Endothelial cell of umbilical vein (primary cell): Measurements from ENCODE around the gene INPP5E. TPM values are rescaled to one million over a fixed set of nuclear protein-coding genes. Genes with fewer than 3 reads are reported as not detected.

Experiments
- BruUV-seq: library from RNA; stranded (reverse); fragments of 400-500 nt; replicated peaks from 2 replicates; lab custom pipeline; 2021; lab: Mats Ljungman, UMichigan
- CTCF ChIA-PET: fragments of 300-600, 350-600 bp; sonication (Branson Sonifier 250); formaldehyde crosslinking; loops from one replicate; lab custom pipeline; 2021; ENCODE audit warnings: antibody characterized with exemption, inconsistent platforms; lab: Charles Lee
- POLR2A ChIA-PET: fragments of 300-600, 350-600 bp; sonication (Branson Sonifier 250); formaldehyde crosslinking; loops from one replicate; lab custom pipeline; 2021; ENCODE audit warnings: antibody characterized with exemption, inconsistent platforms; lab: Charles Lee
- DNase-seq: peaks from one replicate; pipeline ENCODE4 v3.0.0-alpha.2; 2011; ENCODE audit warnings: low read depth, low spot score
- FAIRE-seq: peaks from 2 replicates; lab custom pipeline; 2011; peaks lifted over from hg19 to GRCh38; lab: Jason Lieb, UNC
- H2AFZ ChIP-seq: 2 replicates; pipeline ENCODE4 v1.6.0; 2012; ENCODE audit warnings: low read depth, low read length, control low read depth, inconsistent platforms
- H3K27ac ChIP-seq: 2 replicates; pipeline ENCODE4 v1.5.1; 2011; ENCODE audit warnings: low read depth, mild to moderate bottlenecking, control low read depth, low read length, moderate library complexity; ENCODE audit not compliant: insufficient read depth
- H3K27me3 ChIP-seq, 2 experiments: 2 replicates each; pipeline versions ENCODE4 v1.6.0 to v1.6.1; 2011; ENCODE audit warnings: low read length in 2 of 2, mixed read lengths in 1 of 2; ENCODE audit not compliant: control insufficient read depth in 2 of 2, insufficient read depth in 2 of 2
- H3K36me3 ChIP-seq, 2 experiments: 2 replicates in 1 of 2; 3 replicates in 1 of 2; pipeline ENCODE4 v1.5.1; 2011; ENCODE audit warnings: low read length in 2 of 2, mild to moderate bottlenecking in 1 of 2, moderate library complexity in 1 of 2; ENCODE audit not compliant: control insufficient read depth in 2 of 2, insufficient read depth in 2 of 2; ENCODE audit errors: extremely low read depth in 1 of 2
- H3K4me1 ChIP-seq: 3 replicates; pipeline ENCODE4 v1.5.1; 2011; ENCODE audit warnings: mild to moderate bottlenecking, low read length; ENCODE audit not compliant: control insufficient read depth, insufficient read depth; ENCODE audit errors: extremely low read depth
- H3K4me2 ChIP-seq: 2 replicates; pipeline ENCODE4 v1.6.1; 2011; ENCODE audit warnings: low read length, control low read depth, mixed read lengths; ENCODE audit not compliant: insufficient read depth
- H3K4me3 ChIP-seq, 3 experiments: fragments of 200-600 bp in 1 of 3; sonication (generic), shearing (Covaris generic) in 1 of 3; replicated peaks in 1 of 3; 2 replicates each; pipeline ENCODE4 v1.5.1; 2011 to 2016; ENCODE audit warnings: control low read depth in 3 of 3, low read length in 3 of 3, mild to moderate bottlenecking in 2 of 3, inconsistent platforms in 1 of 3, low read depth in 1 of 3, moderate library complexity in 1 of 3; ENCODE audit not compliant: insufficient read depth in 1 of 3
- H3K79me2 ChIP-seq: 2 replicates; pipeline ENCODE4 v1.6.0; 2012; ENCODE audit warnings: low read length, inconsistent platforms; ENCODE audit not compliant: control insufficient read depth, insufficient read depth
- H3K9ac ChIP-seq: replicated peaks from 2 replicates; pipeline ENCODE3; 2011; ENCODE audit warnings: low read length, control low read depth; ENCODE audit not compliant: insufficient read depth; ENCODE audit errors: extremely low read depth
- H3K9me1 ChIP-seq: replicated peaks from 3 replicates; pipeline ENCODE4 v1.6.0; 2011; ENCODE audit warnings: mild to moderate bottlenecking, low read length; ENCODE audit not compliant: control insufficient read depth, insufficient read depth; ENCODE audit errors: extremely low read depth
- H3K9me3 ChIP-seq: replicated peaks from 2 replicates; pipeline ENCODE4 v1.5.1; 2012; ENCODE audit warnings: low read length, inconsistent platforms; ENCODE audit not compliant: control insufficient read depth, insufficient read depth
- H4K20me1 ChIP-seq: replicated peaks from 2 replicates; pipeline ENCODE3; 2011; ENCODE audit warnings: mild to moderate bottlenecking, low read length; ENCODE audit not compliant: control insufficient read depth, insufficient read depth; ENCODE audit errors: extremely low read depth
- EZH2 ChIP-seq: IDR thresholded peaks from 2 replicates; pipeline ENCODE4 v1.6.1; 2012; ENCODE audit warnings: borderline replicate concordance, low read depth, mild to moderate bottlenecking, moderate library complexity, low read length, inconsistent platforms; ENCODE audit not compliant: severe bottlenecking
- FOS ChIP-seq: IDR thresholded peaks from 2 replicates; pipeline ENCODE4 v1.6.1; 2011; ENCODE audit warnings: mild to moderate bottlenecking, low read length, moderate library complexity, borderline replicate concordance; ENCODE audit not compliant: insufficient read depth
- GATA2 ChIP-seq: IDR thresholded peaks from 2 replicates; pipeline ENCODE4 v1.7.0; 2011; ENCODE audit warnings: low read depth, mild to moderate bottlenecking, moderate library complexity, mixed read lengths, low read length; ENCODE audit not compliant: insufficient read length, insufficient read depth
- JUN ChIP-seq: IDR thresholded peaks from 2 replicates; pipeline ENCODE4 v1.6.1; 2011; ENCODE audit warnings: borderline replicate concordance, low read depth; ENCODE audit not compliant: insufficient read length, insufficient read depth
- MYC ChIP-seq: IDR thresholded peaks from one replicate; pipeline ENCODE4 v1.6.1; 2011; ENCODE audit warnings: mild to moderate bottlenecking, low read depth, low read length
- POLR2A ChIP-seq: IDR thresholded peaks from 2 replicates; pipeline ENCODE4 v1.6.1; 2012; ENCODE audit warnings: low read depth, mild to moderate bottlenecking, control low read depth, low read length
- POLR2AphosphoS5 ChIP-seq: IDR thresholded peaks from 2 replicates; pipeline ENCODE4 v1.6.1; 2012; ENCODE audit warnings: low read depth, mild to moderate bottlenecking, control low read depth, low read length, moderate library complexity; ENCODE audit not compliant: insufficient read depth
- dilution Hi-C: fragments of 300-500 bp; cut with MboI; formaldehyde crosslinking; loops from one replicate; pipeline ENCODE4 v1.15.0; 2019; ENCODE audit warnings: low sequenced_read_pairs; ENCODE audit not compliant: extremely low pct_ligation_motif_present
- intact Hi-C: fragments of 100-400 bp; cut with micrococcal nuclease; formaldehyde crosslinking; loops from one replicate; pipeline ENCODE4 v1.10.0; 2022
- polyA plus RNA-seq, 4 experiments: library from polyadenylated mRNA; depleted of rRNA in 3 of 4; stranded (reverse) in 3 of 4; unstranded in 1 of 4; fragments of >200 nt; gene quantifications; 2 replicates each; pipeline versions ENCODE4 v1.2.1 to v1.2.3, GENCODE V29; 2011 to 2012; ENCODE audit warnings: missing spikeins in 1 of 4
- total RNA-seq: library from RNA; stranded (reverse); gene quantifications from 2 replicates; pipeline ENCODE4 v1.2.3, GENCODE V29; 2021
- TF ChIP-seq, protein P1 (sequence below), 2 donors: IDR thresholded peaks; 1 replicate in 1 of 2; 2 replicates in 1 of 2; pipeline ENCODE4 v1.5.1; 2011; ENCODE audit warnings: low read length in 2 of 2, mild to moderate bottlenecking in 2 of 2, moderate library complexity in 2 of 2, control low read depth in 1 of 2, inconsistent platforms in 1 of 2, low read depth in 1 of 2; ENCODE audit not compliant: insufficient read depth in 1 of 2; ENCODE audit errors: extremely low read depth in 1 of 2
- TF ChIP-seq, protein P2 (sequence below): IDR thresholded peaks from 2 replicates; pipeline ENCODE4 v1.6.1; 2011; ENCODE audit not compliant: insufficient read depth, insufficient read length

Gene INPP5E
- total and polyA plus RNA-seq, 2 donors (not counting 3 experiments of a cell fraction or from before 2014, with no cell fraction given): 15.0 to 24.5 TPM

DNA sequence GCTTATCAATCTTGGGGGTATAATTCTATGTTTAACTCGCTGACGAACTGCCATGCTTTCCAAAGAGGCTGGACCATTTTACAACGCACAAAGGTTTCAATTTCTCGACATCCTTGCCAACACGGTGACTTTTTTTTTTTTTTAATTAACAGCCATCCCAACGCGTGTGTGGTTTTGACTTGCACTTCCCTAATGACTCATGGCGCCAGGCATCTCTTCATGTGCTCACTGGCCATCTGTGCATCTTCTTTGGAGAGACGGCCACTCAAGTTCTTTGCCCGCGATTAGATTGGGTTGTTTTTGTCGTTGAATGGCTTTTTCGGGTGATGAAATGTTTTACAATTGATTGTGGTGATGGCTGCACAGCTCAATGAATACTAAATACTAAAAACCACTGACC is 53.6 kb downstream of the INPP5E start:
- no peak overlapping the region for H3K4me2 ChIP-seq
- FAIRE-seq (no peak), DNase-seq (no peak)
- no peaks in the 10 kb centered on the region for H4K20me1 ChIP-seq
- intact Hi-C loops: no loop called here
- CTCF ChIA-PET: no interaction called here
- H2AFZ ChIP-seq: no peak overlapping the region
- H3K36me3 ChIP-seq: peaks cover 4 to 59% of the 10 kb centered on the region in 2 experiments
- no peak overlapping the region for H3K4me3 ChIP-seq
- POLR2A ChIA-PET: no interaction called here
- dilution Hi-C loops: no loop called here
- H3K27me3 ChIP-seq: no peaks in the 10 kb centered on the region
- H3K27ac ChIP-seq: no peak overlapping the region
- no peaks in the 10 kb centered on the region for H3K79me2 ChIP-seq
- no peak for TF ChIP-seq GATA2
- no peak for TF ChIP-seq POLR2A
- no peak for TF ChIP-seq POLR2AphosphoS5
- no peak for TF ChIP-seq JUN
- no peak for TF ChIP-seq EZH2
- no peak for TF ChIP-seq FOS
- TF ChIP-seq, protein P1, sequence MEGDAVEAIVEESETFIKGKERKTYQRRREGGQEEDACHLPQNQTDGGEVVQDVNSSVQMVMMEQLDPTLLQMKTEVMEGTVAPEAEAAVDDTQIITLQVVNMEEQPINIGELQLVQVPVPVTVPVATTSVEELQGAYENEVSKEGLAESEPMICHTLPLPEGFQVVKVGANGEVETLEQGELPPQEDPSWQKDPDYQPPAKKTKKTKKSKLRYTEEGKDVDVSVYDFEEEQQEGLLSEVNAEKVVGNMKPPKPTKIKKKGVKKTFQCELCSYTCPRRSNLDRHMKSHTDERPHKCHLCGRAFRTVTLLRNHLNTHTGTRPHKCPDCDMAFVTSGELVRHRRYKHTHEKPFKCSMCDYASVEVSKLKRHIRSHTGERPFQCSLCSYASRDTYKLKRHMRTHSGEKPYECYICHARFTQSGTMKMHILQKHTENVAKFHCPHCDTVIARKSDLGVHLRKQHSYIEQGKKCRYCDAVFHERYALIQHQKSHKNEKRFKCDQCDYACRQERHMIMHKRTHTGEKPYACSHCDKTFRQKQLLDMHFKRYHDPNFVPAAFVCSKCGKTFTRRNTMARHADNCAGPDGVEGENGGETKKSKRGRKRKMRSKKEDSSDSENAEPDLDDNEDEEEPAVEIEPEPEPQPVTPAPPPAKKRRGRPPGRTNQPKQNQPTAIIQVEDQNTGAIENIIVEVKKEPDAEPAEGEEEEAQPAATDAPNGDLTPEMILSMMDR (IDR thresholded peaks at IDR 0.05; ENCODE audit: extremely low read depth in 1 of 2, insufficient read depth in 1 of 2, low read depth in 1 of 2, low read length in 2 of 2): no peak
- TF ChIP-seq MYC: no peak
- TF ChIP-seq, protein P2, sequence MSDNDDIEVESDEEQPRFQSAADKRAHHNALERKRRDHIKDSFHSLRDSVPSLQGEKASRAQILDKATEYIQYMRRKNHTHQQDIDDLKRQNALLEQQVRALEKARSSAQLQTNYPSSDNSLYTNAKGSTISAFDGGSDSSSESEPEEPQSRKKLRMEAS: no peak
- no peaks in the 10 kb centered on the region for H3K9me1 ChIP-seq
- H3K9ac ChIP-seq: no peak overlapping the region
- no TSS peak for BruUV-seq
- H3K4me1 ChIP-seq: no peaks in the 10 kb centered on the region
- H3K9me3 ChIP-seq: no peaks in the 10 kb centered on the region
